H9 (cell line): ENCODE data around the gene GAL3ST3. TPM values are rescaled to one million over a fixed set of nuclear protein-coding genes. Genes with fewer than 3 reads are reported as not detected.

ENCODE experiments used
- DNase-seq: peaks from one replicate; pipeline ENCODE4 v3.0.0-alpha.2; 2017
- H2AFZ ChIP-seq: one replicate; pipeline ENCODE4 v1.6.1; 2013; ENCODE audit warnings: mild to moderate bottlenecking, low read length, control low read depth, moderate library complexity
- H2AK5ac ChIP-seq: 2 replicates; pipeline ENCODE4 v1.6.1; 2013; ENCODE audit warnings: low read length, control low read depth, mixed read lengths; ENCODE audit not compliant: insufficient read length
- H2BK120ac ChIP-seq: one replicate; pipeline ENCODE4 v1.6.1; 2013; ENCODE audit warnings: low read depth, mild to moderate bottlenecking, low read length, control low read depth, inconsistent platforms; ENCODE audit not compliant: poor library complexity, severe bottlenecking
- H2BK12ac ChIP-seq: 2 replicates; pipeline ENCODE4 v1.6.1; 2013; ENCODE audit warnings: low read length, control low read depth, mixed read lengths, low read depth; ENCODE audit not compliant: insufficient read length
- H2BK15ac ChIP-seq: 2 replicates; pipeline ENCODE4 v1.6.1; 2013; ENCODE audit warnings: low read depth, low read length, control low read depth
- H2BK20ac ChIP-seq: one replicate; pipeline ENCODE4 v1.6.1; 2013; ENCODE audit warnings: low read depth, mild to moderate bottlenecking, low read length, control low read depth, inconsistent platforms; ENCODE audit not compliant: poor library complexity, severe bottlenecking
- H2BK5ac ChIP-seq: 2 replicates; pipeline ENCODE4 v1.6.1; 2013; ENCODE audit warnings: low read length, control low read depth, mixed read lengths; ENCODE audit not compliant: insufficient read length
- H3K14ac ChIP-seq: 2 replicates; pipeline ENCODE4 v1.6.1; 2013; ENCODE audit warnings: low read length, control low read depth; ENCODE audit not compliant: insufficient read depth
- H3K18ac ChIP-seq: 2 replicates; pipeline ENCODE4 v1.6.1; 2013; ENCODE audit warnings: low read depth, mild to moderate bottlenecking, mixed read lengths, low read length, control low read depth; ENCODE audit not compliant: insufficient read length
- H3K23ac ChIP-seq: 2 replicates; pipeline ENCODE4 v1.6.1; 2013; ENCODE audit warnings: low read length, control low read depth, mixed read lengths, low read depth; ENCODE audit not compliant: insufficient read length
- H3K23me2 ChIP-seq: 2 replicates; pipeline ENCODE4 v1.6.1; 2013; ENCODE audit warnings: low read depth, mild to moderate bottlenecking, mixed read lengths, low read length, control low read depth; ENCODE audit not compliant: insufficient read length, poor library complexity, severe bottlenecking
- H3K27ac ChIP-seq: 2 replicates; pipeline ENCODE4 v1.5.1; 2013; ENCODE audit warnings: low read length, control low read depth, mixed read lengths, low read depth; ENCODE audit not compliant: insufficient read length
- H3K27me3 ChIP-seq: 2 replicates; pipeline ENCODE4 v1.6.1; 2013; ENCODE audit warnings: low read length, control low read depth, inconsistent platforms; ENCODE audit not compliant: insufficient read depth
- H3K4ac ChIP-seq: 2 replicates; pipeline ENCODE4 v1.6.1; 2013; ENCODE audit warnings: low read depth, mild to moderate bottlenecking, control low read depth, inconsistent platforms, low read length, moderate library complexity
- H3K4me1 ChIP-seq: 2 replicates; pipeline ENCODE4 v1.6.1; 2013; ENCODE audit warnings: low read length, control low read depth, inconsistent platforms; ENCODE audit not compliant: insufficient read depth
- H3K4me2 ChIP-seq: 2 replicates; pipeline ENCODE4 v1.6.1; 2013; ENCODE audit warnings: low read length, control low read depth, mixed read lengths; ENCODE audit not compliant: insufficient read length, insufficient read depth
- H3K56ac ChIP-seq: 2 replicates; pipeline ENCODE4 v1.6.1; 2013; ENCODE audit warnings: low read depth, mild to moderate bottlenecking, mixed read lengths, low read length, control low read depth; ENCODE audit not compliant: insufficient read length
- H3K79me1 ChIP-seq: 2 replicates; pipeline ENCODE4 v1.6.1; 2013; ENCODE audit warnings: low read depth, mild to moderate bottlenecking, moderate library complexity, low read length, control low read depth, inconsistent platforms; ENCODE audit not compliant: insufficient read depth, poor library complexity, severe bottlenecking
- H3K79me2 ChIP-seq: 2 replicates; pipeline ENCODE4 v1.6.1; 2013; ENCODE audit warnings: low read length, control low read depth, inconsistent platforms; ENCODE audit not compliant: insufficient read depth
- H3K9ac ChIP-seq: 2 replicates; pipeline ENCODE4 v1.6.1; 2013; ENCODE audit warnings: low read length, control low read depth, mixed read lengths; ENCODE audit not compliant: insufficient read length; ENCODE audit errors: extremely low read depth
- H3K9me3 ChIP-seq: one replicate; pipeline ENCODE4 v1.6.1; 2013; ENCODE audit warnings: low read depth, low read length, inconsistent platforms; ENCODE audit not compliant: control insufficient read depth
- H3T11ph ChIP-seq: one replicate; pipeline ENCODE4 v1.6.1; 2013; ENCODE audit warnings: mild to moderate bottlenecking, low read length, control low read depth, inconsistent platforms
- H4K20me1 ChIP-seq: one replicate; pipeline ENCODE4 v1.6.1; 2013; ENCODE audit not compliant: control insufficient read depth, insufficient read length, insufficient read depth
- H4K5ac ChIP-seq: 2 replicates; pipeline ENCODE4 v1.6.1; 2013; ENCODE audit warnings: low read depth, mild to moderate bottlenecking, mixed read lengths, low read length, control low read depth; ENCODE audit not compliant: insufficient read length
- H4K8ac ChIP-seq: replicated peaks from 2 replicates; pipeline ENCODE4 v1.6.1; 2013; ENCODE audit warnings: low read length, control low read depth, mixed read lengths, low read depth; ENCODE audit not compliant: insufficient read length
- H4K91ac ChIP-seq: 2 replicates; pipeline ENCODE4 v1.6.1; 2013; ENCODE audit warnings: low read depth, mild to moderate bottlenecking, moderate library complexity, mixed read lengths, low read length, control low read depth; ENCODE audit not compliant: insufficient read length
- H3K27ac Mint-ChIP-seq, 3 experiments: 2 replicates in 2 of 3; 3 replicates in 1 of 3; pipeline ENCODE4 v1.8.0; 2020 to 2021; ENCODE audit warnings: mixed read lengths in 3 of 3, mild to moderate bottlenecking in 1 of 3, moderate library complexity in 1 of 3
- H3K27me3 Mint-ChIP-seq: 2 replicates; pipeline ENCODE4 v1.8.0; 2021; ENCODE audit warnings: low read depth, mild to moderate bottlenecking, moderate library complexity, mixed read lengths
- H3K36me3 Mint-ChIP-seq, 3 experiments: 2 replicates in 2 of 3; 3 replicates in 1 of 3; pipeline ENCODE4 v1.8.0; 2020 to 2021; ENCODE audit warnings: low read depth in 3 of 3, mixed read lengths in 3 of 3; ENCODE audit not compliant: insufficient read depth in 1 of 3
- H3K4me1 Mint-ChIP-seq, 2 experiments: 2 replicates each; pipeline ENCODE4 v1.8.0; 2020; ENCODE audit warnings: mixed read lengths in 2 of 2
- H3K4me3 Mint-ChIP-seq, 2 experiments: 2 replicates in 1 of 2; 3 replicates in 1 of 2; pipeline ENCODE4 v1.8.0; 2020 to 2021; ENCODE audit warnings: mild to moderate bottlenecking in 2 of 2, mixed read lengths in 2 of 2, moderate library complexity in 1 of 2
- H3K9me3 Mint-ChIP-seq, 2 experiments: 2 replicates in 1 of 2; 3 replicates in 1 of 2; pipeline ENCODE4 v1.8.0; 2020; ENCODE audit warnings: mild to moderate bottlenecking in 2 of 2, mixed read lengths in 2 of 2, moderate library complexity in 1 of 2
- WGBS: extraction: QIAGEN DNeasy Blood & Tissue Kit; methylation state at CpG from one replicate; pipeline ENCODE4 v1.1.7; 2013; ENCODE audit warnings: missing lambda C conversion rate, low lambda C conversion rate, mixed read lengths; ENCODE audit not compliant: insufficient read length; ENCODE audit errors: extremely low coverage; 5-methylcytosine and 5-hydroxymethylcytosine counted together
- total RNA-seq: library from RNA; stranded (reverse); gene quantifications from 2 replicates; pipeline ENCODE4 v1.2.1, GENCODE V29; 2021
- TF ChIP-seq, protein P1 (sequence below): fragments of 200-600 bp; sonication (generic); conservative IDR thresholded peaks from 3 replicates; pipeline ENCODE4 v1.8.0; 2021; ENCODE audit warnings: antibody characterized with exemption, mild to moderate bottlenecking

GAL3ST3 gene
- total RNA-seq, 1 experiment from 2014 or later = 17.2 TPM

GRCh38 chr11:66047541-66048365, 1.2 kb downstream of the GAL3ST3 start:
- Mint-ChIP-seq H3K4me1 (peaks cover 33 to 44% of the 10 kb centered on the region in 2 experiments), H3K27me3 (no peaks in the 10 kb centered on the region; the same call in 1 of the 2 replicates), H3K36me3 (peaks cover 10 to 23% (median 20%) of the 10 kb centered on the region in 3 experiments), H3K4me3 (peak overlapping the region; percentile 84 to 94), H3K27ac (peak overlapping the region in 1 of 3 experiments; percentile 31; a peak in 1 of 7 replicates), H3K9me3 (no peaks in the 10 kb centered on the region)
- WGBS = no CpG with 5 or more reads among the region's 11 CpGs
- H3K27me3 ChIP-seq = no peaks in the 10 kb centered on the region
- no peak overlapping the region for H4K8ac ChIP-seq
- H3K56ac ChIP-seq = no peak overlapping the region
- no peaks in the 10 kb centered on the region for H3K79me1 ChIP-seq
- no peak overlapping the region for H4K5ac ChIP-seq
- H2BK12ac ChIP-seq = no peak overlapping the region
- H4K20me1 ChIP-seq = peaks cover 3% of the 10 kb centered on the region
- H3K4ac ChIP-seq = no peak overlapping the region
- H2BK120ac ChIP-seq = no peak overlapping the region
- H2BK5ac ChIP-seq = no peak overlapping the region
- H3K9ac ChIP-seq = peak overlapping the region; percentile 40
- peaks cover 13% of the 10 kb centered on the region for H3K23me2 ChIP-seq
- peaks cover 6% of the 10 kb centered on the region; the same call in 1 of the 2 replicates for H3K4me1 ChIP-seq
- H3T11ph ChIP-seq = no peak overlapping the region
- TF ChIP-seq, protein P1, sequence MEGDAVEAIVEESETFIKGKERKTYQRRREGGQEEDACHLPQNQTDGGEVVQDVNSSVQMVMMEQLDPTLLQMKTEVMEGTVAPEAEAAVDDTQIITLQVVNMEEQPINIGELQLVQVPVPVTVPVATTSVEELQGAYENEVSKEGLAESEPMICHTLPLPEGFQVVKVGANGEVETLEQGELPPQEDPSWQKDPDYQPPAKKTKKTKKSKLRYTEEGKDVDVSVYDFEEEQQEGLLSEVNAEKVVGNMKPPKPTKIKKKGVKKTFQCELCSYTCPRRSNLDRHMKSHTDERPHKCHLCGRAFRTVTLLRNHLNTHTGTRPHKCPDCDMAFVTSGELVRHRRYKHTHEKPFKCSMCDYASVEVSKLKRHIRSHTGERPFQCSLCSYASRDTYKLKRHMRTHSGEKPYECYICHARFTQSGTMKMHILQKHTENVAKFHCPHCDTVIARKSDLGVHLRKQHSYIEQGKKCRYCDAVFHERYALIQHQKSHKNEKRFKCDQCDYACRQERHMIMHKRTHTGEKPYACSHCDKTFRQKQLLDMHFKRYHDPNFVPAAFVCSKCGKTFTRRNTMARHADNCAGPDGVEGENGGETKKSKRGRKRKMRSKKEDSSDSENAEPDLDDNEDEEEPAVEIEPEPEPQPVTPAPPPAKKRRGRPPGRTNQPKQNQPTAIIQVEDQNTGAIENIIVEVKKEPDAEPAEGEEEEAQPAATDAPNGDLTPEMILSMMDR = no peak
- H3K23ac ChIP-seq = no peak overlapping the region
- H4K91ac ChIP-seq = no peak overlapping the region
- H3K14ac ChIP-seq = no peak overlapping the region; the same call in 1 of the 2 replicates
- H2BK20ac ChIP-seq = no peak overlapping the region
- H3K18ac ChIP-seq = no peak overlapping the region
- H3K9me3 ChIP-seq = no peaks in the 10 kb centered on the region
- H3K4me2 ChIP-seq = peak overlapping the region; percentile 74
- no peak for DNase-seq
- H2AFZ ChIP-seq = no peak overlapping the region
- H2BK15ac ChIP-seq = no peak overlapping the region
- H3K79me2 ChIP-seq = peaks cover 5% of the 10 kb centered on the region; the same call in 1 of the 2 replicates
- H3K27ac ChIP-seq = no peak overlapping the region
- H2AK5ac ChIP-seq = no peak overlapping the region
